Mesendoderm (in vitro differentiated cells): ENCODE data around the gene TIMP2.
A peak's percentile ranks its signal among the peaks of the same experiment; 100 is the strongest.

ENCODE experiments used
- DNase-seq: peaks from one replicate; pipeline ENCODE4 v3.0.0; 2013
- H2AK5ac ChIP-seq: 2 replicates; pipeline ENCODE4 v1.6.1; 2013; ENCODE audit warnings: low read length, inconsistent platforms
- H2BK120ac ChIP-seq: 2 replicates; pipeline ENCODE4 v1.6.1; 2013; ENCODE audit warnings: low read depth, mild to moderate bottlenecking, low read length, moderate library complexity, mixed read lengths
- H2BK15ac ChIP-seq: replicated peaks from 2 replicates; pipeline ENCODE4 v1.6.1; 2013; ENCODE audit warnings: low read depth, mild to moderate bottlenecking, moderate library complexity
- H2BK5ac ChIP-seq: 2 replicates; pipeline ENCODE4 v1.6.1; 2013; ENCODE audit warnings: low read length, inconsistent platforms
- H3K18ac ChIP-seq: 2 replicates; pipeline ENCODE4 v1.6.1; 2013; ENCODE audit warnings: mild to moderate bottlenecking, low read length, mixed read lengths
- H3K23ac ChIP-seq: one replicate; pipeline ENCODE4 v1.6.1; 2013; ENCODE audit warnings: low read length
- H3K27ac ChIP-seq: 2 replicates; pipeline ENCODE4 v1.5.1; 2013; ENCODE audit warnings: low read depth, mild to moderate bottlenecking, inconsistent platforms, low read length, moderate library complexity
- H3K27me3 ChIP-seq: 2 replicates; pipeline ENCODE4 v1.6.1; 2013; ENCODE audit warnings: low read length, control low read depth, mild to moderate bottlenecking, inconsistent platforms; ENCODE audit not compliant: insufficient read depth, poor library complexity
- H3K36me3 ChIP-seq: 2 replicates; pipeline ENCODE4 v1.6.1; 2013; ENCODE audit warnings: low read length, inconsistent platforms; ENCODE audit not compliant: control insufficient read depth, insufficient read depth
- H3K4ac ChIP-seq: one replicate; pipeline ENCODE4 v1.6.1; 2013; ENCODE audit warnings: low read depth, mild to moderate bottlenecking, low read length, moderate library complexity
- H3K4me1 ChIP-seq: 2 replicates; pipeline ENCODE4 v1.6.1; 2013; ENCODE audit warnings: low read depth, low read length, inconsistent platforms; ENCODE audit not compliant: control insufficient read depth
- H3K4me2 ChIP-seq: 2 replicates; pipeline ENCODE4 v1.6.1; 2013; ENCODE audit warnings: low read length
- H3K4me3 ChIP-seq: 2 replicates; pipeline ENCODE4 v1.5.1; 2013; ENCODE audit warnings: mild to moderate bottlenecking, low read length
- H3K56ac ChIP-seq: one replicate; pipeline ENCODE4 v1.6.1; 2013; ENCODE audit warnings: low read length
- H3K79me1 ChIP-seq: 2 replicates; pipeline ENCODE4 v1.6.1; 2013; ENCODE audit warnings: low read length, inconsistent platforms
- H3K79me2 ChIP-seq: 2 replicates; pipeline ENCODE4 v1.6.1; 2013; ENCODE audit warnings: mild to moderate bottlenecking, low read length; ENCODE audit not compliant: control insufficient read depth, insufficient read depth
- H3K9ac ChIP-seq: 2 replicates; pipeline ENCODE4 v1.6.1; 2013; ENCODE audit warnings: low read length, inconsistent platforms
- H4K5ac ChIP-seq: one replicate; pipeline ENCODE4 v1.6.1; 2013; ENCODE audit warnings: low read length
- H4K8ac ChIP-seq: one replicate; pipeline ENCODE4 v1.6.1; 2013; ENCODE audit warnings: low read depth, mild to moderate bottlenecking, control low read depth, low read length, moderate library complexity
- WGBS: extraction: QIAGEN DNeasy Blood & Tissue Kit; methylation state at CpG from one replicate; pipeline ENCODE4 v1.1.7; 2013; ENCODE audit warnings: low lambda C conversion rate, missing lambda C conversion rate; ENCODE audit not compliant: insufficient coverage; ENCODE audit errors: extremely low coverage; 5-methylcytosine and 5-hydroxymethylcytosine counted together

Gene TIMP2

DNA sequence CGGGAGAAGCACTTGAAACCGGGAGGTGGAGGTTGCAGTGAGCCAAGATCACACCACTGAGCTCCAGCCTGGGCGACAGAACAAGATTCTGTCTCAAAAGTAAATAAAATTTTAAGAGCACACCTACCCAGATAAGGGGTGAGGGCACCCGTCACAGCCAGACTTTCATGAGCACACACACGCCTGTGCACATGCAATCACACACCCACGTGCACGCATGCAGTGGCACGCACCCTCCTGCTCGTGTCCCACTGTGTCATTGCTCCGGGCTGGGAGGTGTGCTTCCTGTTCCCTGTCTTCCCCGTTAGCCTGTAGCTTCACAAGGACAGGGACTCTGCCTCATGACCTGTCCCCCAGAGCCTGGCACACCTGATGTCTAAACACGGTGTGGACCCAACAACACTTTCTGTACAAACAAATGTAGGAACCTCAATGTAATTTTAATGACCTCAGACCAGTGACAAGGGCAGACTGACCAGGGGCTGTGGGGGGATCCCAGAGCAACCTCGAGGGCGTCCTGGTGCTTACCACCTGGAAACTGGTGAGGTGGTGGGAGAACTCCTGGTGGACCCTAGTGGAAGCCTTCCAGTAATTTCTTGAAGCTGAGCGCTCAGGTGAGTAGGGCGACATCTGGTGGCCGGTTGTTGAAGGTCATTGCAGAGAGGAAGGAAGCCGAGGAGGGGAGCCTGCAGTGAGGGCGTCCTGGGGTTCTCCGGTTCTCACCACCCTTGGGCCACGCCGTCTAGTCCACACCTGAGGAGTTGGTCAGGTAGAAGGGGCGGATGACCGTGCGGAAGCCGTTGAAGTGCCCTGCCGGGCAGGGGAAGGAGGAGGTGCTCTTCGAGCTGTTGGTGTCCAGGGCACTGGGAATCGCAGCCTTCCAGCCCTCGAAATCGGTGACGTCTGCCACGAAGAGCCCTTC, 45.9 kb upstream of the TIMP2 start:
- no peak overlapping the region for H2BK15ac ChIP-seq
- H3K79me2 ChIP-seq, result no peaks in the 10 kb centered on the region
- no peaks in the 10 kb centered on the region for H3K4me1 ChIP-seq
- H2BK5ac ChIP-seq, result no peak overlapping the region
- H3K56ac ChIP-seq, result peak overlapping the region; percentile 53
- H3K4ac ChIP-seq, result no peak overlapping the region
- no peaks in the 10 kb centered on the region for H3K79me1 ChIP-seq
- H2AK5ac ChIP-seq, result no peak overlapping the region
- H3K4me3 ChIP-seq, result no peak overlapping the region
- H3K27ac ChIP-seq, result no peak overlapping the region
- no CpG with 5 or more reads among the region's 33 CpGs for WGBS
- H3K9ac ChIP-seq, result no peak overlapping the region
- no peak overlapping the region for H3K4me2 ChIP-seq
- DNase-seq, result peak; percentile 85
- no peak overlapping the region for H2BK120ac ChIP-seq
- no peaks in the 10 kb centered on the region for H3K27me3 ChIP-seq
- H4K8ac ChIP-seq, result no peak overlapping the region
- no peak overlapping the region for H3K18ac ChIP-seq
- H3K23ac ChIP-seq, result no peak overlapping the region
- H4K5ac ChIP-seq, result no peak overlapping the region
- no peaks in the 10 kb centered on the region for H3K36me3 ChIP-seq

DNA sequence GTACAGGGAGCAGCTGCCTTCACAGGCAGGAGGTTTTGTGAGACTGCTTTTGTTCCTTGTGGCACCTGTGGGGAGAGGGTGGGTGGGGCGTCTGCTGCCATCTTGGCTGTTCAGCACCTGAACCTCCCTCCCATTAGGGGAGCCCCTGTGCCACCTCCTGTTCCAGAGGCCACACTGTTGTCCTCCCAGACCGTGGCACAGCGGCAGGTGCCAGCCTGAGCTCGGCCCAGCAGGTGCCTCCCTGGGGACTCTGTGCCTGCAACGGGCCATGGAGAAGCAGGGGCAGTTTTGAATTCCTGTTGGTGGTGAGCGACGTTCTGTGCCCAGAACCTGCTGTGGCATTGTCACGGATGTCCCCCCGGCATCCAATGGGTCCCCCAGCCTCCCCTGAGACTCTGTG, 44.7 kb upstream of the TIMP2 start:
- Histone ChIP-seq H4K5ac (no peak overlapping the region), H3K4me3 (no peak overlapping the region), H3K79me2 (no peaks in the 10 kb centered on the region), H3K18ac (no peak overlapping the region), H3K27ac (no peak overlapping the region), H2BK15ac (no peak overlapping the region), H2BK5ac (no peak overlapping the region), H3K56ac (no peak overlapping the region), H2BK120ac (no peak overlapping the region), H3K4ac (no peak overlapping the region), H3K4me1 (no peaks in the 10 kb centered on the region), H3K36me3 (no peaks in the 10 kb centered on the region), H3K4me2 (no peak overlapping the region), H4K8ac (no peak overlapping the region), H3K23ac (no peak overlapping the region), H3K27me3 (no peaks in the 10 kb centered on the region), H3K79me1 (no peaks in the 10 kb centered on the region), H2AK5ac (no peak overlapping the region), H3K9ac (no peak overlapping the region)
- no peak for DNase-seq
- no CpG with 5 or more reads among the region's 9 CpGs for WGBS

DNA sequence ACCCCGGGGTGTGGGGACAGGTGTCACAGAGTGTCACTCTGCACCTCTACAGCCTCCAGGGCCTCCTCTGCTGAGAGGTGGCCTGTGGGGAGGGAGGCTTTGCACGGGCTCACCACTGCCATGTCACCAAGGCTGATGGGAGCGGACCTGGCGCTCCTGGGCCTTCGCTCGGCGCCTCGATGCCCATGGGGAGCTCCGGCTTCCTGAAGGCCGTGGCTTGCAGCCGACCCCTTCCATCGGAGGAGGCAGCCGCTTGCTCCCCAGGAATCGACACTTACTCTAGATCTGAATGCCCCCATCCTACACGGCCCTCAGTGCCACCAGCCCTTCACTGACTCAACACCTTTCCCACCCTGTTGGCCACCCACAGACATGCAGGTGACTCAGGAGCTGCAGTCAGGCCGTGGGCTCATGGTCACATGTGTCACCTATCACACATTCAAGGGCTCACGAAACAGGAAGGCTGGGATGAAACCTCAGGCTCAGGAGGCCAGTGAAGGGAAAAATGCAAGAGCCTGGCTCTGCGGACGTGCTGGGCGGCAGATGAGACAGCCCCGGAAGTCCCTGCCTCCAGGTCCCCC, 42.7 kb upstream of the TIMP2 start:
- Histone ChIP-seq H3K9ac (no peak overlapping the region), H2BK15ac (no peak overlapping the region), H4K8ac (no peak overlapping the region), H3K79me2 (no peaks in the 10 kb centered on the region), H3K4me1 (no peaks in the 10 kb centered on the region), H3K27ac (no peak overlapping the region), H3K18ac (no peak overlapping the region), H2BK120ac (no peak overlapping the region), H4K5ac (no peak overlapping the region), H3K4me2 (no peak overlapping the region), H3K4ac (no peak overlapping the region), H3K23ac (no peak overlapping the region), H3K56ac (no peak overlapping the region), H2AK5ac (no peak overlapping the region), H3K4me3 (no peak overlapping the region), H2BK5ac (no peak overlapping the region), H3K79me1 (no peaks in the 10 kb centered on the region), H3K36me3 (no peaks in the 10 kb centered on the region), H3K27me3 (no peaks in the 10 kb centered on the region)
- no peak for DNase-seq
- WGBS, result no CpG with 5 or more reads among the region's 21 CpGs

DNA sequence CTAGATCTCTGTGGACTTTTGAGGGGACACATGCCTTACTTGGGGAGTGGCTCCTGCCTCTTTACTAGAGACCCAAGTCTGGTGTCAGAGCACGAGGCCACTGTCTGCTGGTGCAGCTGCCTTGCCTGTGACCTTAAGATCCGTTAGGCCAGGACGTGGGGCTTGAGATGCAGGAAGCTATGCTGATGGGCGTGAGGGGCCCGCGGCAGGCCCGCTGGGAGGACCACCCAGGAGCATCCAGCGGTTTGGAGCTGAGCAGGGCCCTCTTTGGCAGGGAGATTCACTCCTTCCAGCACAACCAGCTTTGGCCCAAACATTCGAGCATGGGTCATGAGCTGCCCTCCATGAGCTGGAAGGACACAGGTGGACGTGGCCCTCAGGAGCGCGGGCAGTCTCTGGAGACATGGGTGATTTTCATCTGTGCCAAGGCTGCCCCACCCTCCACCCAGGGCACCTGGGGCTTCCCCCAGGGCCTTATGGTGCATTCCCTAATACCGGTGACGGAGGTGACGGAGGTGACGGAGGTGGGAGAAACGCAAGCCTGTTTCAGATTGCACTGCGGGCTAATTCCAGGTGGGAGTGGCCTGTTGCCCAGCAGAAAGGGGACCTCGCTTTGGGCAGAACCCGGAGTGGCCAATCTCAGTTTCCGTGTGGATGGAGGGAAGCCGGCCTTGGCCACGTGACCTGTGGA, 41.9 kb upstream of the TIMP2 start:
- Histone ChIP-seq H4K5ac (no peak overlapping the region), H2BK5ac (no peak overlapping the region), H3K79me1 (no peaks in the 10 kb centered on the region), H3K36me3 (no peaks in the 10 kb centered on the region), H3K56ac (no peak overlapping the region), H3K4me2 (no peak overlapping the region), H3K79me2 (no peaks in the 10 kb centered on the region), H2BK120ac (no peak overlapping the region), H3K27me3 (no peaks in the 10 kb centered on the region), H2AK5ac (no peak overlapping the region), H3K23ac (no peak overlapping the region), H2BK15ac (no peak overlapping the region), H4K8ac (no peak overlapping the region), H3K18ac (no peak overlapping the region), H3K4me1 (no peaks in the 10 kb centered on the region), H3K27ac (no peak overlapping the region), H3K9ac (no peak overlapping the region), H3K4me3 (no peak overlapping the region), H3K4ac (no peak overlapping the region)
- no peak for DNase-seq
- no CpG with 5 or more reads among the region's 23 CpGs for WGBS

DNA sequence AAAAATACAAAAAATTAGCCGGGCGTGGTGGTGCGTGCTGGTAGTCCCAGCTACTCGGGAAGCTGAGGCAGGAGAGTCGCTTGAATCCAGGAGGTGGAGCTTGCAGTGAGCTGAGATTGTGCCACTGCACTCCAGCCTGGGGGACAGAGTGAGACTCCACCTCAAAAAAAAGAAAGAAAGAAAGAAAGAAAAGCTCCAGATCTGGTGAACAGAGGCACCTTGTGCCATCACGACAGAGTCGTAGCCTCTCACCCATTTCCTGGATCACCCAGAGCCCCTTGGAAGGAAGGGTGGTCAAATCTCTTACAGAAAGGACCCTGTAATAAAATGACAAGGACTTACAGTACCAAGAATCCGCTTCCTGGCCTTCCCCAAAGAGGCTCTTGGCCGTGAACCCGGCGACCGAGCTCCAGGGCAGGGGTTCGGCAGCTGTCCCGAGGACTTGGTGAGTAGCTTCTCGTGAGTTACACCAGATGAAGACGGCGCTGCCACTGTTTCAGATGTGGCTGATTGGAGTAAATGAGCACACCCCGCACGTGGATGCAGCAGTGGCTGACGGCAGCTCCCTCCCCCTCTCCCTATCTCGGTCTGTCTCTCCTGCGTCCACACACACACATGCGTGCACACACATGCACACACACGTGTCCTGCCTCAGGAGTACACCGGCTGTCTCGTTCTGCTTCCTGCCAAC, 41.1 kb upstream of the TIMP2 start:
- no peak for DNase-seq
- Histone ChIP-seq H3K79me1 (no peaks in the 10 kb centered on the region), H3K27ac (no peak overlapping the region), H3K36me3 (no peaks in the 10 kb centered on the region), H4K8ac (no peak overlapping the region), H3K18ac (no peak overlapping the region), H2BK15ac (no peak overlapping the region), H2AK5ac (no peak overlapping the region), H3K4me3 (no peak overlapping the region), H3K4ac (no peak overlapping the region), H3K4me1 (no peaks in the 10 kb centered on the region), H4K5ac (no peak overlapping the region), H3K23ac (no peak overlapping the region), H3K9ac (no peak overlapping the region), H2BK120ac (no peak overlapping the region), H2BK5ac (no peak overlapping the region), H3K56ac (no peak overlapping the region), H3K27me3 (no peaks in the 10 kb centered on the region), H3K4me2 (no peak overlapping the region), H3K79me2 (no peaks in the 10 kb centered on the region)
- no CpG with 5 or more reads among the region's 26 CpGs for WGBS
